Measurements from ENCODE around the gene SGCE.

The SGCE gene

DNA sequence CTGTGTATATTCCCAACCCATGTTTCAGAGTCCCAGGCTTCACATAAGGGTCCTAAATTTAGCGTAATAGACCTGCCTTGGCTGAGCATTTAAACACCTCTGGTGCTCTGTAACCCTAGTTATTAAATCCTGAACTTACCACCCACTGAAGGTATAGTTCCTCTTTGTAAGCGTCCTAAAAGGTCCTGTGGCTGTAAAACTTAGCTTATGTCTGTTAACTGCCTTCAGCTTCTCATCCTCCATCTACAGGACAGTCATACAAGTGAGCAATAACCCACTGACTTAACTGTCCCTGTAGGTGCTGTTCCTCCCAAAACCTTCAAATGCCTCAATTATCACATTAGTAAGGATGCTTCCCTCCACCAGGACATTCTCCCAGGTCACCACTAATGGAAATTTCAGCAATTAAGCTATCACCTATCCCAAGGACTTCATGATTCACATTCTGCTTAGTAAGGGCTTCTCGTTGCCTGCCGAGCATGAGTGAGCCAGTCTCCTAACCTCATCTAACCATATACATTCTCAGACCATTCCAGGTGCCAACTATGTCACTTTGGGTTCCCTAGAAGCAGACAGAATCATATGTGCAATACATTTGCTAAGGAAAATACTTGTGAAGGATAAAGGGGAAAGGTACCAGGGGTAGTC, 90.6 kb downstream of the SGCE start:
- DNase-seq (ENCODE audit: low read depth) = no peak

DNA sequence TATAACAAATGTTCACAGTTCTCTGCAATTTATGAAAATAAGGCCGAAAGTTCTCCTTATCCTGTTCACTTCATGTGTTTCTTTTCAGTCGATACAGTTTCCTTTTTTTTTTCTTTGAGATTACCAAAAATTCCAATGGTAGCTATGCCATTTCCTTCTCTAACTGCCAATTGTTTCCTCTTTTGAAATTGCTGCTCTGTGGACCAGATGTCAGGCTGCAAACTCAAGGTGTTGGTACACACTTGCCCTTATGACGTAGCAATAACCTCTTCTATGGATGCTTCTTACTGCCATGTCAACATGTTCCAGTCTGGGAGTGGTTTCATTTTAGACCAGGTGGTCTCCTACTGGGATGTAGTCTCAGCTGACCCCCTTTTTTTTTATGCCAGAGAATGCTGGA, 93.4 kb downstream of the SGCE start:
- DNase-seq (ENCODE audit: low read depth) = no peak

DNA sequence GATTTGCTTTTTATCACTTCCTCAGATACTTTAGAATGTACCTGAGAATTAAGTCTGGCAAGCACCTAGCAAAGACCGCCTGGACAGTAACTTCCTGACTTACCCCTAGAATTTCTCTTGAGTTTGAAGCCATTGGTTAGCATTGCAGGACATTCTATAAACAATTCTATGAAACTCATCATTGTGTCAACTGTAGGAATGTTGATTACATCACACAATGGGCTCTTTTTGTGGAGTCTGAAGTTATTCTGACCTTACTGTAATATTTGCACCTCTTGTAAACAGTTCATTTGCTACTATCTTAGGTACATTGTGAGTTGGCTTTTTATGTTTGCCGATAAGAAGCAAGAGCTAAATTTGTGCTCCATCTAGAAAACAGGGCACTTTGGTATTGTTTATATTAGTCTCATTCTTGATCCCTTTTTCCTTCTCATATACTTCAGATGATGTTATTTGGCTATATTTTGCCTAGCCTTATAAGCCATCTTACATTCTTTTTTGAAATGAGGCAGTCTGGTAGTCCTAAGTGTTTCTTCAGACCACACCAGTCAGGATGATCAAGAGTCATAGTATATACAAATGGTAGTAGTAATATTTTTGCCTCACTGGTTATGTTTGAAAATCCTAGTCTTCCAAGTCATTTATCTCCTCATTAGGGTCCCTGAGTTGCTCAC, 94.0 kb downstream of the SGCE start:
- no peak for DNase-seq (ENCODE audit: low read depth)

DNA sequence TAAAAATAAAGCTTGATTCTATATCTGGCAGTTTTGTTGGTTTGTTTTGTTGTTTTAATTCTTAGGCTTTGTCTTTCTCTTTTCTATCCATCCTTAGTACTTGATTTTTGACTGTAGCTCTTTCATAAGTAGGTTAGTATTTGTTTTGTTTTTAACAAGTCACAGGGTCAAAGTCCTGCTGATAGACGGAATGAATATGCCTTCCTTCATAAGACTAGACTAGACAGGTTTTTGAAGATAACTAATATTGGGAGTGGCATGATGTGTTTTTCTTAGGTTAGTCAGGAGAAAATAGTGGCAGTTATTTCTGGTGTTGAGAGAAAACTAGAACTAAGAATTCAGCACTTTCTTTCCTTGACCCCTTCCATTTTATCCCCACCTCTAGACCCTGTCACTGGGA, 96.0 kb downstream of the SGCE start:
- no peak for DNase-seq (ENCODE audit: low read depth)

DNA sequence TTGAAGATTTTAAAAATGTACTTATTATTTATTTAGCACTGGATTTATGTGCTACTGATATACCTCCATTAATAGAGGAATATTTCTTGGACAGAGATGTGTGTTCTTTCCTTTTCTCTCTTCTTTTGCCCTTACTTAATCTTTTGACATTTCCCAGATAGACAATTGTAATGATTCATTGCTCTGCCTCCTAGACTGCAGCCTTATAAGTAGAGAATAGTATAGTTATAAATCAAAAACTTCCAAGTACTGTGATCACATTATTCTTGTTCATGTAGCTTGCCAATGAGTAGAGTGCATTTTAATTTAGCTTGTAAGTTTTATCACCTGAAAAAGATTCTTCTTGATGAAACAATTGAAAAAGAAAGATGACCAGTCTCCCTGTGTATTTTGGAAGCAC, 98.7 kb downstream of the SGCE start:
- DNase-seq (ENCODE audit: low read depth) = no peak

DNA sequence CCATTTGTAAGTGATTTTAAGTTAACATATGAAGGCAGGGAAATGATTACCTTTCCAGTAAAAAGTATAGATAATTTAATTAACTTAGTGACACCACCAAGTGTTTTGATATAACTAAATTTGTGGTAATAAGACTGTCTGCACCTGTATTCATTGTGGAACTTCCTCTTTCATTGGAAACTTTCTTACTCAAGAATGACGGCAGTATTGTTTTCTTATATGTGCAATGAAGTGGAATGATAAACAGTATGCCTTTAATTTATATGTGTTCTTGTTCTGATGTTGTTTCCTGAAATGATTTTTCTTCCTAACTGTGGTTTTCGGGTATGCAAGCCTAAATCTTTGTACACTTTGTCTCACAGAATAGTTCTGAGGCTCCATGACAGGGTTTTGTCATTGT, 99.9 kb downstream of the SGCE start:
- DNase-seq (ENCODE audit: low read depth) = no peak

DNA sequence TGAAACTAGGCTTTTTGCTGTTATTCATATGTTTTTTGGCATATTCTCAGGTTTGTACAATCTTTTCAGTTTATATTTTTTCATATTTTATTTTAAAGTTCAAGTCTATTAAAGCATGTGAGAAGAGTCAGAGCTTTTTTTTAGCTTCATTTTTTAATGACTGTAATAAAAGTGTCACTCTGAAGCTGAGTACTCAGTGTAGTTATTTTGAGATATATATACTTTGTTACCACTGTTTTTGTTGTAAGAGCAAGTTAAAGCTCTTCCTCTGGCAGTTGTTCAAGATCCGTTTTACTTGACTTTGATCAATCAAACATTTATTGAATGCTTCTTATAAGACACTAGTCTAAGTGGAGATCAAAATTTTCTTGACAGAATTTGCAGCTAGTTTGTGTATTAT, 108.8 kb downstream of the SGCE start:
- no peak for DNase-seq (ENCODE audit: low read depth)

DNA sequence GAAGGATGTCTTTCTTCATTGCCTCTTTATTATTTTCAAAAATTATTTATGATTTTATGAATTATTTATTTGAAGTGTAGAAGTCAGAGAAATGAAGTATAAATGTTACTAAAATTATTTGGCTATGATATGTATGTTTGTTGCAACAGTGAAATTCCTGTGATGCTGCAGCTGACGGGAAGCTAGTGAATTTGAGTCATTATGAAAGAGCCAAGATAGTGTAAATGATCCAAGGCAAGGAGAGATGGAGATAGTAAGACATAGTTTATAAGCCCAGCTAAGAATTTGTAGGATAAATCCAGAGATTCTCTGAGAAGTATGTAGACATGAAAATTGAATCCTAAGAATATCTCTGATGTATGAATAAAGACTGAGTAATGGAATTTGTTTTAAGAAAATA, 115.5 kb downstream of the SGCE start:
- DNase-seq (ENCODE audit: low read depth) = no peak
